ENCODE results near the gene DKC1.
"Not testable (repeated sequence)": the region's sequence is repeated elsewhere in the genome, so short reads cannot be mapped to it uniquely, and the experiment has no call there.

GRCh38 chrX:154825586-154825985 is 62.9 kb downstream of the DKC1 start:
- TF ChIP-seq MAX (IDR thresholded peaks at IDR 0.05; ENCODE audit: insufficient read depth, insufficient read length); JUN (IDR thresholded peaks at IDR 0.05; ENCODE audit: borderline replicate concordance, insufficient read depth, insufficient read length, low read depth): not testable (repeated sequence)
- TF ChIP-seq, protein P1, sequence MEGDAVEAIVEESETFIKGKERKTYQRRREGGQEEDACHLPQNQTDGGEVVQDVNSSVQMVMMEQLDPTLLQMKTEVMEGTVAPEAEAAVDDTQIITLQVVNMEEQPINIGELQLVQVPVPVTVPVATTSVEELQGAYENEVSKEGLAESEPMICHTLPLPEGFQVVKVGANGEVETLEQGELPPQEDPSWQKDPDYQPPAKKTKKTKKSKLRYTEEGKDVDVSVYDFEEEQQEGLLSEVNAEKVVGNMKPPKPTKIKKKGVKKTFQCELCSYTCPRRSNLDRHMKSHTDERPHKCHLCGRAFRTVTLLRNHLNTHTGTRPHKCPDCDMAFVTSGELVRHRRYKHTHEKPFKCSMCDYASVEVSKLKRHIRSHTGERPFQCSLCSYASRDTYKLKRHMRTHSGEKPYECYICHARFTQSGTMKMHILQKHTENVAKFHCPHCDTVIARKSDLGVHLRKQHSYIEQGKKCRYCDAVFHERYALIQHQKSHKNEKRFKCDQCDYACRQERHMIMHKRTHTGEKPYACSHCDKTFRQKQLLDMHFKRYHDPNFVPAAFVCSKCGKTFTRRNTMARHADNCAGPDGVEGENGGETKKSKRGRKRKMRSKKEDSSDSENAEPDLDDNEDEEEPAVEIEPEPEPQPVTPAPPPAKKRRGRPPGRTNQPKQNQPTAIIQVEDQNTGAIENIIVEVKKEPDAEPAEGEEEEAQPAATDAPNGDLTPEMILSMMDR (IDR thresholded peaks at IDR 0.05; ENCODE audit: extremely low read depth in 1 of 2, insufficient read depth in 1 of 2, low read depth in 1 of 2, low read length in 2 of 2) = not testable (repeated sequence)

All from endothelial cell of umbilical vein (primary cell).